HG03039 (cell line): ENCODE results near the gene LRRC8D.
"Not testable (repeated sequence)": the region's sequence is repeated elsewhere in the genome, so short reads cannot be mapped to it uniquely, and the experiment has no call there.

Experiments
- ATAC-seq: cut with Tn5 transposase; IDR thresholded peaks from one replicate; pipeline ENCODE4 v1.9.1; 2021; ENCODE audit warnings: mild to moderate bottlenecking, moderate library complexity; ENCODE audit not compliant: unreplicated experiment

Gene LRRC8D

DNA sequence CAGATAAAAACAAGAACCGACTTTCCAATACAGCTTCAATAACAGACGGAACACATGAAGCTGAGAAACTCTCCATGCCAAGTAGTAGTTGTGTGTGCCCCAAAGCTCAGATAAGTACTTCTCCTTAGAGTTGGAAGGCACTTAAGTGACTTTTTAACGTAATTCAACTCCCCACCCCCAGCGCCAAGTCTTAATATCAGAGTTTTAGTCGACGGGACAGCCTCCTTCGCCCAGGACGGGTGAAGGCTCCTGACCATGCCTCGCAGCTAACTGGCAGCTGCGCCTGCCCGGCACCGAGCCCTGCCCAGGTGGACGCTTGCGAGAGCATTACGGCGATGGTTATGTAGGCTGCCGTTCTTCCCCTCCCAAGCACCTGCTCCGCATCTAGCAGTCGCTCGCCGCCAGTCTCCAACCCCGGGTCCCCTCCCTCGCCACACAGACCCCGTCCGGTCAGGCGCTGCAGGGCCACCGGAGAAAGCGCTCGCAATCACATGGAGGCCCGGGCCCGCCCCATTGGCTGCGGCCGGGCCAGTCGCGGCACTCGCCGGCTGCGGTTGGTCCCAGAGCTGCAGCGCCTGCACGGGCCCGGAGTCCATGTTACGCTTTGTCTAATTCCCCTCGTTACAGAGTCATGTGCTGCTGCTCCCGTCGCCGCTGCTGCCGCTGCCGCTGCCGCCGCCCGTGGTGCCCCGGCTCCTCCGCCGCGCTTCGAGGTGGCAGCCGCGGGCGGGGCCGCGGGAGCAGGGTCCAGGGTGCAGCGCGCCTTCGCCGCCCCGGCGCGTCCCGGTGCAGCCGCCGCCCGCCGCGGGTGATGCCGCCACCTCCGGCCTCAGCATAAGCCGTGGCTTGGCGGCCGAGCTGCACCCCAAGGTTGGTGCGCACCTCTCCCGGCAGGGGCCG, at the start of gene LRRC8D:
Gene LRRC8D, plus strand, starts transcription at position 611 of the 900 bp plus-strand sequence. CDS start 112,037 bp downstream, outside the sequence.
- ATAC-seq, result peak; percentile 80

DNA sequence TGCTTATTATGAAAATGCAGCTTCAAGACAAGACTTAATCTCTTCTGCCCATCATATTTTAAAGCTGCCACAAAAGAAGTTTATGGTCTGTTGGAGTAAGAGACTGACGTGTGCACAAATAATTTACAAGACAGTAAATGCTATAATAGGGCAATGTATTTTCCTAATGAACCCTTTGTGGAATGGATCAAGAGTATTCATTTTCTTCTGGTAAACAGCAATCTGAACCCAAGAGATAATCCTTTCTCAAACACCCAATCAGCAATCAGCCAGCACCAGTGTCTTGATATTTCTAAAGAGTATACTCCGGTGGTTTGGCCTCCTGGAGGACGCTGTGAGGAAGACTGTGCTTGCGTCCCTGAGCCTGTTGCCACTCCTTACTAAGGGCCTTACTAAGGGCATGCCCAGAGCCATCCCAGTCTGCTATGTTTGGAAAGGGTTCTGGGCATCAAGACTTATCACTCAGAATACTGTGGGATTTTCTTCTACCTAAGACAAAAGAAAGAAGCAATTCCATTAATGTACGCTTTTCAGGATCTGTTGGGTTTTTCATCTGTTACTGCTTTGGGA, 48.8 kb upstream of the LRRC8D start:
- no peak for ATAC-seq

DNA sequence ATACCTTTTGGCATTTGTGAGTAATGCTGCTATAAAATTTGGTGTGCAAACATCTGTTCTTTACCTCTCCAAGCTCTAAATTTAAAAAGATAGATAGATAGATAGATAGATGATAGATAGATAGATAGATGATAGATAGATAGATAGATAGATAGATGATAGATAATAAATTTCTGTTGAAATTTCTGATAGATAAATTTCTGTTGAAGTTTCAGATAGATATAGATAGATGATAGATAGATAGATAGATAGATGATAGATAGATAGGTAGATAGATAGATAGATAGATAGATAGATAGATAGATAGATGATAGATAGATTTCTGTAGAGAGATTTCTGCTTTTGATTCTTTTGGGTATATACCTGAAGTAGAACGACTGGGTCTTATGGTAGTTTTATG, 44.7 kb upstream of the LRRC8D start:
- ATAC-seq, result not testable (repeated sequence)

DNA sequence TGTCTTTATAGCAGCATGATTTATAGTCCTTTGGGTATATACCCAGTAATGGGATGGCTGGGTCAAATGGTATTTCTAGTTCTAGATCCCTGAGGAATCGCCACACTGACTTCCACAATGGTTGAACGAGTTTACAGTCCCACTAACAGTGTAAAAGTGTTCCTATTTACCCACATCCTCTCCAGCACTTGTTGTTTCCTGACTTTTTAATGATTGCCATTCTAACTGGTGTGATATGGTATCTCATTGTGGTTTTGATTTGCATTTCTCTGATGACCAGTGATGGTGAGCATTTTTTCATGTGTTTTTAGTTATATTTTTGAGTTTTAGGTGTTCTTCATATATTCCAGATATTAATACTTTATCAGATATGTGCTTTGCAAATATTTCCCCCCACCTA, 43.6 kb upstream of the LRRC8D start:
- ATAC-seq, result not testable (repeated sequence)

DNA sequence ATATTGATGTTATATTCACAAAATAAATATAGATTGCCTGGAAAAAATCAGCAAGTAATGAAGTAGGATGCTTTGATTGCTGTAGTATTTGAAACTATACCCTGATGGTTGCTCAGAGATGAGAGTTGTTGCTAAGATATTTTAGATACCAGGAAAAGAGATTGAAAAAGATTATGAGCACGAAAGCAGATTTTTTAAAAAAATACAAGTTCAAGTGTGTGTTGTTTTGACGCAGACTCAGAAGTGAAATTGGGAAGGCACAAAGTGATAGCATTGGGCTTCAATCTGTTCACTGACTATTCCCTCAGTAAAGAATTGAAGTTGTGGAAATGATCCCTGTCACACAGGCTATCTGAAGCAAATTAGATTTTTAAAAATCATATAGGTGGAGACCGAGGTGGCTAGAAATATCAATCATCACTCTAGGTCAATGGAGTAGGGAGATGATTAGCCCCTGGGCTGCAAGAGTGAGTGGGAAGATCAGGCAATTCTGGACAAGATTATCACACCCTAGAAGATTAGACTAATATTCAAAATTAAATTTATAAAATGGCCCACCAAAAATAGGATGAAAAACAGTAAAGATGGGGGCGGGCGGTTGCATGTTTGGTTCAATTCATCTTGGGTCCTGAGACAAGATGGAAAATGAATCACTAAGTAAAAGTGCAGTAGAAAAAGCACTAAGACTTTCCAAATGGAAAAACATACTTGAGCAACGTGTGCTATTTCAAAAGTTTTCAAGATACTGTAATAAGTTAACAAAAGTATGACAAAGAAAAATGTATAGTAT, 41.5 kb upstream of the LRRC8D start:
- no peak for ATAC-seq

DNA sequence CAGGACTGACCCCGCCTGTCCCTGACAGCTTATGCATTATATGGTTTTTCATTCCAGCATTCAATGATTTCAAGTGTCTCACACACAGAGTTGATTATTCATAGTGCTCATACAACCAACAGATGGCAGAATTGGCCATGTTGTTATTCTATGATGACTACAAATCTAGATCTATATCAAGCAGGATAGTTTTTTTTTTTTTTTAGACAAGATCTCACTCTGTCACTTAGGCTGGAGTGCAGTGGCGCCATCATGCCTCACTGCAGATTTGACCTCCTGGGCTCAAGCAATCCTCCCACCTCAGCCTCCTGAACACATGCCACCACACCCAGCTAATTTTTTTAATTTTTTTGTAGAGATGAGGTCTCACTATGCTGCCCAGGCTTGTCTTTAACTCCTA, 40.1 kb upstream of the LRRC8D start:
- ATAC-seq, result no peak

DNA sequence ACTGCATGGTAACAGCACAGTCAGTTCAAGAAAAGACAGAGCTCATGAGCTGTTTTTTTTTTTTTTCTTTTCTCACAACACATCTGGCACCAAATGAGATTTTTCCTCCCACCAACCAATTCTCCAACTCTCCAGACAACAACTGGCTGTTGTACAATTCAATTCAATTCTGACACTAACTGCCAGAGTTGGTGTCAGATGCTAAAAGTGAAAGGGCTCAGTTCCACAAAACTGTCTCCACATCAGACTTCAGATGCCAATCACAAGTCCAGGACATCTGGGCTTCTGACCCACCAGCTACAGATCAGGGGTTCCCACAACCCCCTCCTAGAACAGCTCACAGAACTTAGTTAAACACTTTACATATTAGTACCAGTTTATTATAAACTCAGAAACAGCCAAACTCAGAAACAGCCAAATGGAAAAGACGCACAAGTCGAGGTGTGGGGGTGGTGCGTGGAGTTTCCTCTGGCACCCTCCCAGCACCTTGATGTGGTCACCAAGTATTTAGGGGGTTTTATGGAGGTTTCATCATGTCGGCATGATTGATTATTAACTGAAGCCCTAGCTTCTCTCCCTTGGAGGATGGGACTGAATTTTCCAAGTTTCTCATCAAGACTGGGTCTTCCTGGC, 39.2 kb upstream of the LRRC8D start:
- peak; percentile 58 for ATAC-seq

DNA sequence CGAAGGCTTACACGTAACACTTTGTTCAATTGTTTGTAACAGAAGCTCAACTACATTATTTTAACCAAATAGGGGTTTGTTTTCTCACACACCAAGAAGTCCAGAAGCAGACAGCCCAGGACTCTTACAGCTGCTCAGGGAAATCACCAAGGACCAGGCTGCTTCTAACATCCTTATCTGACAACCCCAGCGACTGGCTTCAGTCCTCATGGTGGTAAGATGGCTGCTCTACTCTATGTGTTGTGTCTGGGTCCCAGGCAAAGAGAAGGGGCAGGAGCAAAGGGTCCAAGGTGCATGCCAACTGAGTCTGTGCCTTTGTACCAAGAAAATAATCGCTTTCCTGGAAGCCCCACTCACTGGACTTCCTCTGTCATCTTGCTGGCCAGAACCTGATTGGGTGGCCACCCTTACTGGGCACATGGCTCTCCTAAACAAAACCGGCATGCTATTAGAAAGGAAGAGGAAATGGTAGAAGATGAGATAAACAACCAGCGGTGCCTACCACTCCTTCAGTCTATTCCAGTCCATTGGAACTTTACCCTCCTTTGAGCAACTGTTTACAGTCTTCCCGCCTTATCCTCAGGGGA, 34.1 kb upstream of the LRRC8D start:
- ATAC-seq, result no peak

DNA sequence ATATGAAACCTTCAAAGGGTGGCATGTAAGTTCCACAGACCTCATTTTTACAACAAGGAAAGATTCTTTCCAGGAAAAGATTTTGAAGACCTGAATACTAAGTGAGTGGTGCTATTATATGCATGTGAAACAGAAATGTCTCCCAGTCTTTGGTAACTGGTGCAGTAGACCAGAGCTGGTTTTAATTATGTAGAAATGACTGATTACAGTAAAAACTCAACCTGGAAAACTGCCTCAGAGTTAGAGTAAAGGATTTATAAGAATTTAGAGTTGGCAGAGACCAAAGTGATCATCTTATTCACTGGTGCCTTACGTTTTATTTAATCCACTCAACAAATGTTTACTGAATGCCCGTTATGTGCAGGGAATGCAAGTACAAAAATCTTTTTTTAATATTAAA, 30.2 kb upstream of the LRRC8D start:
- ATAC-seq, result no peak

DNA sequence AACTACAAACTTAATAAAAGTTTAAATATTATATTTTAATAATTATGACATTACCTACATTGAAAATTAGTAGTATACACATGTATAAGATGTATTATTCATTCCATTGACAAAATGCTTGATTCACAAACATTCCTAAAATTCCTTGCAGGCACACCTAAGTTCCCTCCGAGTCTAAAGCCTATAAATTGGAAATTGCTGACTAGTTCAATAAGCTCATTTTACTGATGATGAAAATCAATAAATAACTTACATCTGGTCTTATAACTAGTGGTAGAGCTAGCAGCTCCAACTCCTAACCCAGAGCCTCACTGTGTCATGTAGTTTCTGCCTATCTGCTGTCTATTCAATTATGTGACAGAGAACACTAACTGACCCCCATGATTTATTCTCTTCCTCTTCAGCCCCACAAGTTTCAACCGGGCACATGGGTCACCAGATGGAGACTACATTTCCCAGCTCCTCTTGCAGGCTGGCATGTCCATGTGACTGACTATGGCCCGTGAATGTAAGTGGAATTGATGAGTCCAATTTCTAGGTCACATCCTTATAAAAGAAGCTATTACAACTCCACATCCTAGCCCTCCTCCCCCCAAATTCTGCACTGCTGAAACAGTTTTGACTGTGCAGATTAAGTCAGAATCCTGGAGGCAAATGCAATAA, 29.6 kb upstream of the LRRC8D start:
- no peak for ATAC-seq

DNA sequence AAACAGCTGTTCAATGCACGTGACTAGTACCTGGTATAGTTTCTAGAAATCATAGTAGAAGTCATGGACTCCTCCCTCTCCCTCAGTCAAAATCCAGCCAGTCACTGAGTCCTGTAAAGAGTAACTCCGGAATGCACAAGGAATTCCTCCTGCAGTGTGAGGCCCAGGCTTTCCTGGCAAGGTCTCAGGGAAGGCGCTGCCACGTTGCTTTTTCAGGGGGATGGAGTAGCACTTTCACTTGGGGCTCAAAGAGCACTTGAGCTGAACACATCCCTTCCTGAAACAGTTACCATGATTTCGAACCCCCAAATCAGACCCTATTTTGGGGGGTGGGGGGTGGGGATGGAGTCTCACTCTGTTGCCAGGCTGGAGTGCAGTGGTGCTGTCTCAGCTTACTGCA, 26.4 kb upstream of the LRRC8D start:
- ATAC-seq, result no peak

DNA sequence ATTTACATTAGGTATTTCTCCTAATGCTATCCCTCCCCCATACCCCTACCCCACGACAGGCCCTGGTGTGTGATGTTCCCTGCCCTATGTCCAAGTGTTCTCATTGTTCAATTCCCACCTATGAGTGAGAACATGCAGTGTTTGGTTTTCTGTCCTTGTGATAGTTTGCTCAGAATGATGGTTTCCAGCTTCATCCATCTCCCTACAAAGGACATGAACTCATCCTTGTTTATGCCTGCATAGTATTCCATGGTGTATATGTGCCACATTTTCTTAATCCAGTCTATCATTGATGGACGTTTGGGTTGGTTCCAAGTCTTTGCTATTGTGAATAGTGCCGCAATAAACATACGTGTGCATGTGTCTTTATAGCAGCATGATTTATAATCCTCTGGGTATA, 25.3 kb upstream of the LRRC8D start:
- not testable (repeated sequence) for ATAC-seq

DNA sequence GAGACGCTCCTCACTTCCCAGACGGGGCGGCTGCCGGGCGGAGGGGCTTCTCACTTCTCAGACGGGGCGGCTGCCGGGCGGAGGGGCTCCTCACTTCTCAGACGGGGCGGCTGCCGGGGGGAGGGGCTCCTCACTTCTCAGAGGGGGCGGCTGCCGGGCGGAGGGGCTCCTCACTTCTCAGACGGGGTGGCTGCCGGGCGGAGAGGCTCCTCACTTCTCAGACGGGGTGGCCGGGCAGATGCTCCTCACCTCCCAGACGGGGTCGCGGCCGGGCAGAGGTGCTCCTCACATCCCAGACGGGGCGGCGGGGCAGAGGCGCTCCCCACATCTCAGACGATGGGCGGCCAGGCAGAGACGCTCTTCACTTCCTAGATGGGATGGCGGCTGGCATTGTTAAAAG, 23.0 kb upstream of the LRRC8D start:
- not testable (repeated sequence) for ATAC-seq

DNA sequence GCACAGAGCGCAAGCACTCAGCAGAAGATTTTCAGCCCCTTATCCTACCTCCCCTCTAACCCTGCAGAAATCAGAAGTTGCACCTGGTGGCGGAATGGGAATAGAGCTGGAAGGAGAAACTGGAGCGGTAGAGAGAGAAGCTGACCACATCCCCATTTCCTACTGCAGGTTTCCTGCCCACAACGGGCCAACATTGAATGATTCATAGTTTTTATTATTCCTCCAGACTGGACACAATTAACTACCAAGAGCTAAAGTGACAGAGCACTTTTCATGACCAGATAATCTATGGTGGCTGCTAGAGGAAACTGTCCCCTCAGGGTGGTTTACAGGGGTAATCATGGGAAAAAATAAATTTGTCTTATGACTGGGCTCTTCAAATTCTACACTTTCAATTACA, 21.3 kb upstream of the LRRC8D start:
- no peak for ATAC-seq

DNA sequence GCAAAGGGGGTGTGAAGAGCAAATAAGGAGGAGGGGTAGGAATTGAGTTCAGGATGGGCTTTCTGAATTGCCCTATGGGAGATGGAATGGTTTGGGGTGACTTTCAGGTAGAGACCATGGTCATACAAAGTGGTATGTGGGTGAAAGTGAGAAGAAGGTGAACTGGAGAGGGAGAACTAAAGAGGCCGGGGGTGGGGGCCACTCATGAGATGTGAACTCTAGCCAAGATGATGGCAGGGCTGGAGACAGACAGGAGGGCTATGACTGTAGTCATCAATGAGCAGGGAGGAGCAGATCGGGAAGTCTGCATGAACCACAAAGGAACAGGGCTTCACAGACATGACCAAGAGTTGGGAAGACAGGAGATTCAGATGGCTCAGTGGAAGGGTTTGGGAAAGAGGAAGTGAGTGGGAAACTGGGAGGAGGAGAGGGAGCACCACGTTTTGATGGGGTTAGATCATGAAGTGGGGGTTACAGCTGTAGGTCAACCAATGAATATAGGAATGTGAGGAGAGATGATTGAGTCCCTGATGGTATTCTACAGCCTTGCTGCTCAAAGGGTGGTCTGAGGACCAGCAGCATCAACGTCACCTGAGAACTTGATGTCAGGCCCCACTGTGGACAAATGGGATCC, 20.7 kb upstream of the LRRC8D start:
- ATAC-seq, result no peak

DNA sequence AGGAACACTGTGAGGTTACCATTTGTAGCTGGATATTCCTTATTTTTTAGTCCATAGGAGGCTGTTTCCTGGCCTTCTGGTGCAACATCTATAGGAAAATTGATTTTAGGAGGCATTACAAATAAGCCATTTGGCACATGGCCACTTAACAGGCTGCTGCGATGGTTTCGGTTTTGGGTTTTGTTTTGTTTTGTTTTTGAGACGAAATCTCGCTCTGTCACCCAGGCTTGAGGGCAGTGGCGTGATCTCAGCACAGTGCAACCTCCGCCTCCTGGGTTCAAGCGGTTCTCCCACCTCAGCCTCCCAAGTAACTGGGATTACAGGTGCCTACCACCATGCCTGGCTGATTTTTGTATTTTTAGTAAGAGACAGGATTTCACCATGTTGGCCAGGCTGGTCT, 20.1 kb upstream of the LRRC8D start:
- no peak for ATAC-seq

DNA sequence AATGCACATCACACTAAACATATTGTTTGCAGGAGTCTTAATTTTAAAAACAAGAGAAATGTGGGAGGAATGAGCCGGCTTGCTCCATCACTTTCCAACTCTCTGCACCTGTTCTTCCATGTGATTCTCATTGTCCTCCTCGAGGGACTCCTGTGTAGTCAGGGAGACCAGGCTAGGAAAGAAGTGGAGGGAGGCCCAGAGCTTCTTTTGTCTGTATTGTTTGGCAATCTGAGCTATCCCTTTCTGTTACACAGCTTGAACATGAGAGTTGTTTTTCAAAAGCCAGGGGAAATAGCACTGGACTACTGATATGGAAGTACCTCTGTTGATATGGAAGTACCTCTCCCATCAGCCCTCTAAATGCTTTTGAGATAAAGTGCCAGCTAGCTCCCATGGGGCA, 18.8 kb upstream of the LRRC8D start:
- no peak for ATAC-seq

DNA sequence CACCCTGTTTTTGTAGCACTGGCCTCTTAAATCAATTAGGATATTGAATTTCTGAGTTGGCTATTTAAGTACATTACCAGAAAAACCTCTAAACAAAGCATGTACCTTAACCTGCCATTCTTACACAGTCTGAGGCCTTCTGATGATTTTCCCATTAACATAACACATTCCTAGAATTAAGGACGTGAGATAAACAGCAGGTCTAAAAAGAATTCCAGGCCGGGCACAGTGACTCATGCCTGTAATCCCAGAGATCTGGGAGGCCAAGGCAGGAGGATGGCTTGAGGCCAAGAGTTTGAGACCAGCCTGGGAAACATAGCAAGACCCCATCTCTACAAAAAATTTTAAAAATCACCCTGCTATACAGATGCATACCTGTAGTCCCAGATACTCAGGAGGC, 18.0 kb upstream of the LRRC8D start:
- no peak for ATAC-seq

DNA sequence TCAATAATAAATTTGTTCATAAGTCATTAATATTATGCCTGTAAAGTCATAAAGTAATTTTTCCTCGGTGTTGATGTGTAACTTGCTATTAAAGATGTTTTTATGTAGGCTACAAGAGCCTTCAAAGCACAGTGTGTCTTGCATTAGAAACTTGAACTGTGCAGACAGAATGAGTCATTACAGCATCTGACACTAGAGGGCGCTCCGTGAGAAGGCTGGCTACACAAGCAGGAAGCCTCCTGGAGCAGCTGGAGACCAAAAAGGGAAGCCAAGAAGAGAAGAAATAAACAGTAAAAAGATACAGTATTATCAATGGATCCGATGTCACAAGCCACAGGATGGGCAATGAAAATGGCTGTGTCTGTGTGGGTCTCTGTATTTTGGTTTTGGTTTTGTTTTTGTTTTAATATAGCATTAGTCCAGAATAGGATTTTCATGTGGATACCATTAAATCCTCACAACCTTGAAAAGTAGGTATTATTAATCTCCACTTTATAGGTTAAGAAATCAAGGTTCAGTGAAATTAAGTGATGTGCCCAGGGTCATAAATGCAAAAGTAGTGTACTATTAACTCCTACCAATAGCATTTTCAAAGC, 16.1 kb upstream of the LRRC8D start:
- ATAC-seq, result peak; percentile 72
